ENCODE results near the gene SLC50A1.
"Not testable (repeated sequence)": the region's sequence is repeated elsewhere in the genome, so short reads cannot be mapped to it uniquely, and the experiment has no call there.

Gene SLC50A1

GRCh38 chr1:155107309-155108264, 28.1 kb upstream of the SLC50A1 start:
- ATAC-seq (no peak), DNase-seq (no peak)
- no peak overlapping the region for H3K27ac Mint-ChIP-seq
- H3K4me3 Mint-ChIP-seq = no peak overlapping the region
- no peaks in the 10 kb centered on the region for H3K9me3 Mint-ChIP-seq
- no peaks in the 10 kb centered on the region for H3K36me3 Mint-ChIP-seq (ENCODE audit: low read depth)
- H3K27me3 Mint-ChIP-seq = peaks cover 2% of the 10 kb centered on the region
- H3K4me1 Mint-ChIP-seq = no peaks in the 10 kb centered on the region

- H3K36me3 Mint-ChIP-seq (ENCODE audit: low read depth) = no peaks in the 10 kb centered on the region
- no peak overlapping the region for H3K27ac Mint-ChIP-seq
- peaks cover 2% of the 10 kb centered on the region for H3K27me3 Mint-ChIP-seq
- DNase-seq (no peak), ATAC-seq (no peak)
- H3K4me3 Mint-ChIP-seq = no peak overlapping the region
- H3K4me1 Mint-ChIP-seq = no peaks in the 10 kb centered on the region
- no peaks in the 10 kb centered on the region for H3K9me3 Mint-ChIP-seq
Measured at GRCh38 chr1:155108296-155108695, 27.4 kb upstream of the SLC50A1 start.

GRCh38 chr1:155110381-155110780, 25.3 kb upstream of the SLC50A1 start:
- Mint-ChIP-seq H3K4me3 (no peak overlapping the region), H3K9me3 (no peaks in the 10 kb centered on the region), H3K36me3 (ENCODE audit: low read depth) (no peaks in the 10 kb centered on the region), H3K4me1 (no peaks in the 10 kb centered on the region), H3K27ac (no peak overlapping the region), H3K27me3 (peaks cover 2% of the 10 kb centered on the region)
- ATAC-seq = no peak
- no peak for DNase-seq

GRCh38 chr1:155110826-155111225, 24.8 kb upstream of the SLC50A1 start:
- Mint-ChIP-seq H3K9me3 (no peaks in the 10 kb centered on the region), H3K4me1 (no peaks in the 10 kb centered on the region), H3K27ac (no peak overlapping the region), H3K4me3 (no peak overlapping the region), H3K36me3 (ENCODE audit: low read depth) (no peaks in the 10 kb centered on the region), H3K27me3 (peaks cover 2% of the 10 kb centered on the region)
- ATAC-seq (no peak), DNase-seq (no peak)

GRCh38 chr1:155113450-155113980, 22.1 kb upstream of the SLC50A1 start:
- ATAC-seq (no peak), DNase-seq (no peak)
- Mint-ChIP-seq H3K36me3 (ENCODE audit: low read depth) (no peaks in the 10 kb centered on the region), H3K27ac (no peak overlapping the region), H3K9me3 (no peaks in the 10 kb centered on the region), H3K4me3 (no peak overlapping the region), H3K27me3 (peaks cover 2% of the 10 kb centered on the region), H3K4me1 (no peaks in the 10 kb centered on the region)

- DNase-seq (no peak), ATAC-seq (no peak)
- Mint-ChIP-seq H3K27ac (no peak overlapping the region), H3K4me1 (no peaks in the 10 kb centered on the region), H3K9me3 (no peaks in the 10 kb centered on the region), H3K36me3 (ENCODE audit: low read depth) (no peaks in the 10 kb centered on the region), H3K27me3 (no peaks in the 10 kb centered on the region), H3K4me3 (no peak overlapping the region)
Measured at GRCh38 chr1:155116113-155116764, 19.4 kb upstream of the SLC50A1 start.

- no peaks in the 10 kb centered on the region for H3K27me3 Mint-ChIP-seq
Measured at GRCh38 chr1:155117610-155118009, 18.0 kb upstream of the SLC50A1 start.

GRCh38 chr1:155118090-155118489, 17.6 kb upstream of the SLC50A1 start:
- not testable (repeated sequence) for H3K27ac Mint-ChIP-seq; H3K27me3 Mint-ChIP-seq; H3K9me3 Mint-ChIP-seq; ATAC-seq; DNase-seq; H3K36me3 Mint-ChIP-seq (ENCODE audit: low read depth); H3K4me3 Mint-ChIP-seq; H3K4me1 Mint-ChIP-seq

More at GRCh38 chr1:155117610-155118009, 18.0 kb upstream of the SLC50A1 start:
- H3K4me1 Mint-ChIP-seq = no peaks in the 10 kb centered on the region
- no peak overlapping the region for H3K4me3 Mint-ChIP-seq
- H3K27ac Mint-ChIP-seq = no peak overlapping the region
- no peaks in the 10 kb centered on the region for H3K9me3 Mint-ChIP-seq
- no peak for DNase-seq
- no peak for ATAC-seq
- no peaks in the 10 kb centered on the region for H3K36me3 Mint-ChIP-seq (ENCODE audit: low read depth)

- no peak for DNase-seq
- no peaks in the 10 kb centered on the region for H3K9me3 Mint-ChIP-seq
- no peaks in the 10 kb centered on the region for H3K4me1 Mint-ChIP-seq
- no peaks in the 10 kb centered on the region for H3K36me3 Mint-ChIP-seq (ENCODE audit: low read depth)
- no peaks in the 10 kb centered on the region for H3K27me3 Mint-ChIP-seq
- H3K4me3 Mint-ChIP-seq = no peak overlapping the region
- no peak overlapping the region for H3K27ac Mint-ChIP-seq
- ATAC-seq = no peak
Measured at GRCh38 chr1:155120253-155120652, 15.4 kb upstream of the SLC50A1 start.

- H3K27ac Mint-ChIP-seq = no peak overlapping the region
- ATAC-seq (no peak), DNase-seq (no peak)
- H3K27me3 Mint-ChIP-seq = peaks cover 3% of the 10 kb centered on the region
- no peak overlapping the region for H3K4me3 Mint-ChIP-seq
- H3K4me1 Mint-ChIP-seq = peaks cover 2% of the 10 kb centered on the region
- no peaks in the 10 kb centered on the region for H3K36me3 Mint-ChIP-seq (ENCODE audit: low read depth)
- H3K9me3 Mint-ChIP-seq = no peaks in the 10 kb centered on the region
Measured at GRCh38 chr1:155121249-155121648, 14.4 kb upstream of the SLC50A1 start.

GRCh38 chr1:155122308-155122707, 13.3 kb upstream of the SLC50A1 start:
- DNase-seq (no peak), ATAC-seq (no peak)
- Mint-ChIP-seq H3K4me3 (no peak overlapping the region), H3K9me3 (no peaks in the 10 kb centered on the region), H3K27me3 (peaks cover 11% of the 10 kb centered on the region), H3K27ac (no peak overlapping the region), H3K36me3 (ENCODE audit: low read depth) (no peaks in the 10 kb centered on the region), H3K4me1 (peaks cover 8% of the 10 kb centered on the region)

- Mint-ChIP-seq H3K4me1 (peaks cover 19% of the 10 kb centered on the region), H3K27ac (no peak overlapping the region), H3K36me3 (ENCODE audit: low read depth) (no peaks in the 10 kb centered on the region), H3K27me3 (peaks cover 19% of the 10 kb centered on the region), H3K9me3 (no peaks in the 10 kb centered on the region), H3K4me3 (no peak overlapping the region)
- DNase-seq (no peak), ATAC-seq (no peak)
Measured at GRCh38 chr1:155123801-155124200, 11.9 kb upstream of the SLC50A1 start.

GRCh38 chr1:155124503-155125463, 10.9 kb upstream of the SLC50A1 start:
- H3K27me3 Mint-ChIP-seq = peaks cover 19% of the 10 kb centered on the region
- H3K36me3 Mint-ChIP-seq (ENCODE audit: low read depth) = no peaks in the 10 kb centered on the region
- peaks cover 29% of the 10 kb centered on the region for H3K4me1 Mint-ChIP-seq
- no peak overlapping the region for H3K4me3 Mint-ChIP-seq
- ATAC-seq (no peak), DNase-seq (no peak)
- H3K27ac Mint-ChIP-seq = no peak overlapping the region
- H3K9me3 Mint-ChIP-seq = no peaks in the 10 kb centered on the region

- Mint-ChIP-seq H3K4me1 (peaks cover 29% of the 10 kb centered on the region), H3K36me3 (ENCODE audit: low read depth) (no peaks in the 10 kb centered on the region), H3K27me3 (peaks cover 19% of the 10 kb centered on the region), H3K9me3 (no peaks in the 10 kb centered on the region), H3K4me3 (no peak overlapping the region), H3K27ac (no peak overlapping the region)
- DNase-seq = no peak
- ATAC-seq = no peak
Measured at GRCh38 chr1:155125511-155125945, 10.1 kb upstream of the SLC50A1 start.

All from activated naive CD8-positive, alpha-beta T cell treated with anti-CD3 and anti-CD28 coated beads, Interleukin-2, amount 50 U/mL, for 24 hours (primary cell).